ENCODE measurements around the gene RAB23.
"Not testable (repeated sequence)": the region's sequence is repeated elsewhere in the genome, so short reads cannot be mapped to it uniquely, and the experiment has no call there.

RAB23 gene

DNA sequence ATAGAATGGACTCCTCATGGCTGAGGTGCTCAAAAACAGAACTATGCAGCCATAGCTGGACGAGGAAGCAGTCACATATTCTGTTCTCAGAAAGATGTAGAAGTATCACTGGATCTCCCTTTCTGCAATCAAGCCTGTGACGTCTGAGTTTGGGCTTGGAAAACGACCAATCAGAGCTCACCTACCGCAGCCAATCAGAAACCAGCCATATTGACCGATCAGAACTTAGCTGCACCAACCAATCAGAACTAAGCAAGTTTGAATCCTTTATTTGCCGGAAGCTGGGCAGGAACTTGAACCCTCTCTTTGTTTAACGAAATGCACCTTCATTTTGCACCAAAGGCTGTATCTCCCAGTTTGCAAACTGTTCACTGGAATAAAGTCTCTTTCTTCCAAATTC is 21.8 kb upstream of the RAB23 start:
- in situ Hi-C loops (cut with HindIII; ENCODE audit: low sequenced_read_pairs): no loop called here

DNA sequence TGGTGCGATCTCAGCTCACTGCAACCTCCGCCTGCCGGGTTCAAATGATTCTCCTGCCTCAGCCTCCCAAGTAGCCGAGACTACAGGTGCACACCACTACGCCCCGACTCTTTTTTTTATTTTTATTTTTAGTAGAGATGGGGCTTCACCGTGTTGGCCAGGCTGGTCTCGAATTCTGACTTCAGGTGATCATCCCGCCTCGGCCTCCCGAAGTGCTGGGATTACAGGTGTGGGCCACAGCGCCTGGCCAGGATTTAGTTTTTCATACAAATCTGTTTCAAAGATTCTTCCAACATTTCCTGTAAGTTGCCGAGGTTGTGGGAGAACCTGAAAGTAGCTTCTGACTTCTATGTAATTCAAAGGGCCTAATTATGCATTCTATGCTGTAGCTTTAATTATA is 21.4 kb upstream of the RAB23 start:
- in situ Hi-C loops (cut with HindIII; ENCODE audit: low sequenced_read_pairs): not testable (repeated sequence)

DNA sequence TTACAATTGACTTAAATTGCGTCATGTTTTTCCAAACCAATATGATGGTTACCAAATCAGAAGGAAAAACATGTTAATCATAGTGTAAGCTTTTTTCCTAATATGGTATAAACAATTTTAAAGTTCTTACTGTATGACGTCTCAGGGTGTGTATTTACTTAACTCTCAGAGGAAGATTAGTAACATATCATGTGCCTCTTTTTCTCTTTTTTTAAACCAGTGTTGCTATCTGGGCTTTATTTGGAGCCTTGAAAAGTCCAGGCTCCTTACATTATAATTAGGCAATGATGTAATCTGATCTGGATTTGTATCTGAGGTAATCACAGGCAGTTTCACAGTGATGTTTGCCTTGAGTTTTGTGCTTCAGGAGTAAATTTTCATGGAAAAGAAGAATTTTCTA is 20.4 kb upstream of the RAB23 start:
- in situ Hi-C loops (cut with HindIII; ENCODE audit: low sequenced_read_pairs): no loop called here

DNA sequence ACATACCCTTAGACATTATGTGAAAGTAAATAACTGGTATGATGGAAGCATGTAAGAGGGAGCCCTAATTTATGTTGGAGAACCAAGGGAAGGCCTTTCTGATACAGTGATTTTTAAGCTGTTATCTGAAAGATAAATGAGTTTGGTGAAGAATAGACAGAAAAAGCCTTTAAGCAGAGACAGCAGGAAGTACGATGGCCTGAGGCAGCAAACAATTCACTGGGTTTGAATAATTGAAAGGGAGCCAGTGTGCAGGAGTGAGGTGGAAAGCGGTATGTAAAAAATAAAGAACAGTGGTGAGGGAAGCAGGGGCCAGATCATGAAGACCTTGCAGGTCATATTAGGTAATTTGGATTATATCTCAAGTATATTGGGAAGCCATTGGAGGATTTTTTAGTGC is 4.1 kb upstream of the RAB23 start:
- in situ Hi-C loops (cut with HindIII; ENCODE audit: low sequenced_read_pairs): no loop called here

DNA sequence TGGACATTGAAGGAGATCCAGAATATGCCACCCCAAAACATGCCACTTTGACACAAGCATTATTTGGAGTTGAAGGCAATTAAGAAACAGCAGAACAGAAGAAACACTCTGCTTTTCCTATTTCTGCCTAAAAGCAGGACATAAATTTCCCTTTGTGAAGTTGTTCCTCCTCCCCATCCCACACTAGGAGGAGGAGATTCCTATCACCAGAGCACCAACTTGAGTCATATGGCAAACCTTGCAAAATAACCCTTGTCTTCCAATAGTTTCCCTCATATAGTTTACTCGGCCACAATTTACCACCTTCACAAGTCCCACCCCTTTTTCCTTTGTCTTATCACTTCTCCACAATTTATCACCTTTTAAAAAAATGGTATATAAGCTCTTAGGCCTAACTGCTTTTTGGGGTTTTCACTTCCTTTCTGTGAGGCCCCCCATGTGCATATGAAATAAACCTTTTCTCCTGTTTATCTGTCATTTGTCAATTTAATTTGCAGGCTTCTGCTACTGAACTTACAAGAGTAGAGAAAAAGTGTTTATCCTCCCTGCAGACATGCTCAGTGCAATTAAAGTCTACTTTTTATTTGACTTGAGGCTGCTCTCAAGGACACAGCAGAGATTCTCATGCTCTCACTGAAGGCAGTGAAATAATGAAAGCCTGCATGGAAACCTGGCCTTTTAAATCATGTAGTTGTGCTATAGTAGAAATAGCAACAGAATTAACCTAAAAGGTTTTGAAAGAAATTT is 2.8 kb upstream of the RAB23 start:
- in situ Hi-C loops (cut with HindIII; ENCODE audit: low sequenced_read_pairs): no loop called here

DNA sequence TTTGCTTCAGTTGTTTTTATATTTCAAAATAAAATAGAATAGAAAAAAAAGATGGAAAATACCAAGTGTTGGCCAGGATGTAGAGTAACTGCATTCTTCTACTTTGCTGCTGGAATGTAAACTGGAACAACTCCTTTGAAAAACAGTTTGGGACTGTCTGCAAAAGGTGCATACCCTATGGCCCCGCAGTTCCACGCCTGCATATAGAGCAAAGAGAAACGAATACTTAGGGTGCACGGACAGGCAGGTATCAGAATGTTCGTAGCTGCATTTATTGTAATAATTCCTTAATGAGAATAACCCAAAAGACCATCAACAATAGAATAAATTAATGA is 603 bp upstream of the RAB23 start:
- in situ Hi-C loops (cut with HindIII; ENCODE audit: low sequenced_read_pairs): no loop called here

DNA sequence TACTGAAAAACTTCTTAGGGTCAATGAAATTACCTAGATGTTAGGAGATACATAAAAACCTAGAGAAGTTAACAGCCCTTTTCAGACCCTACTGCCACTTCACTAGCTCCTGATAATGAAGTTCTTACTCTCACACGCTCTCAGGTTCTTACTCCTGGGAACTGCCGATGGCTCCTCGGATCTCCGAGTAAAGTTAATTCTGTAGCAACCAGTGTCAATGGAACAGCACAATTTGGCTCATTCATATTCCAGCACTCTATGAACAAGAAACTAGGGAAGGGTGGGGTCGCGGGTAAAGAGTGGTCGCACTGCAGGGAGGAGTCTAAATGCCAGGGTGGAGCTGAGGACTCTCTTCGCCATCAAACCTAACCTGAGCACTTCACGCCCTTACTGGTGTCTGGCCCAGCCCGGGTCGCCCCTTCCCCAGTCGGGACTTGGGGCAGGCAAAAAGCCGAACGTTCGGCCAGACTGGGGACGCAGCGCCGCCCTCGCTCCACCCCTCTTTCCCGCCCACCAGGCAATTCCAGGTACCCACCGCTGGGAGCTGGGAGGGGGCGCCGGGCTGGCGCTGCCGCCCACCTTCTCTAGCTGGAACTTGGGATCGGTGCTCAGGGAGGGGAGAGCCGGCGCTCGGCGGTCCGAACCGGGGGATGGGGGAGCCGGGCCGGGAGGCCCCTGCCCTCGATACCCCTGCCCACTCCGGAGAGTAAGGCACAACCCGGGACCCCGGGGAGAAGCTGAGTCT is 744 bp downstream of the RAB23 start:
- in situ Hi-C loops (cut with HindIII; ENCODE audit: low sequenced_read_pairs): no loop called here

DNA sequence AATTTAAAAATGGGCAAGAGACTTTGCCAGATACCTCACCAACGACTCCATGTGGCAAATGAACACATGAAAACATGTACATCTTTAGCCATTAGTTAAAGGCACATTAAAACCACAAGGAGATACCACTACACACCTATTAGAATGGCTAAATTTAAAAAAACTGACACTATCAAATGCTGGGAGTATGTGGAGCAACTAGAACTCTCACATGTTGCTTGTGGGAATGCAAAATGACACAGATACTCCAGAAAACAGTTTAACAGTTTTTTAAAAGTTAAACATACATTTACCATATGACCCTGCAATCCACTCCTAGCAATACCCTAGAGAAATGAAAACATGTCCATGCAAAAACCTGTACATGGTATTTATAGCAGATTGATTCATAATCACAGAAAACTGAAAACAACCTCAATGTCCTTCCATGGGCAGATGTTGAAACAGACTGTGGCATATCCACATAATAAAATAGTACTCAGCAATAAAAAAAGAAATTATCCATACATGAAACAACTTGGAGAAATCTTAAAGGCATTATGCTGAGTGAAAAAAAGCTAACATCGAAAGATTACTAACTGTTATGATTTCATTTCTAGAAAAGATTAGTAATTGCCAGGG is 1.9 kb downstream of the RAB23 start:
- in situ Hi-C loops (cut with HindIII; ENCODE audit: low sequenced_read_pairs): no loop called here

DNA sequence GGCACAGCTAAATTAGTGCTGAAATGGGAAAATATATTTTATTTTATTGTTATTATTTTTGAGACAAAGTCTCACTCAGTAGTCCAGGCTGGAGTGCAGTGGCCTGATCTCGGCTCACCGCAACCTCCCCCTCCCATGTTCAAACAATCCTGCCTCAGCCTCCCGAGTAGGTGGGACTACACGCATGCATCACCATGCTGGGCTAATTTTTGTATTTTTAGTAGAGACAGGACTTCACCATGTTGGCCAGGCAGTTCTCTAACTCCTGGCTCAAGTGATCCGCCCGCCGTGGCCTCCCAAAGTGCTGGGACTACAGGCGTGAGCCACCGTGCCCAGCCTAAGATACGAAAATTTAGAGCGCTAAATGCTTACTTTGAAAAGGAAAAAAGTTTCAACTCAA is 4.8 kb downstream of the RAB23 start:
- in situ Hi-C loops (cut with HindIII; ENCODE audit: low sequenced_read_pairs): no loop called here

DNA sequence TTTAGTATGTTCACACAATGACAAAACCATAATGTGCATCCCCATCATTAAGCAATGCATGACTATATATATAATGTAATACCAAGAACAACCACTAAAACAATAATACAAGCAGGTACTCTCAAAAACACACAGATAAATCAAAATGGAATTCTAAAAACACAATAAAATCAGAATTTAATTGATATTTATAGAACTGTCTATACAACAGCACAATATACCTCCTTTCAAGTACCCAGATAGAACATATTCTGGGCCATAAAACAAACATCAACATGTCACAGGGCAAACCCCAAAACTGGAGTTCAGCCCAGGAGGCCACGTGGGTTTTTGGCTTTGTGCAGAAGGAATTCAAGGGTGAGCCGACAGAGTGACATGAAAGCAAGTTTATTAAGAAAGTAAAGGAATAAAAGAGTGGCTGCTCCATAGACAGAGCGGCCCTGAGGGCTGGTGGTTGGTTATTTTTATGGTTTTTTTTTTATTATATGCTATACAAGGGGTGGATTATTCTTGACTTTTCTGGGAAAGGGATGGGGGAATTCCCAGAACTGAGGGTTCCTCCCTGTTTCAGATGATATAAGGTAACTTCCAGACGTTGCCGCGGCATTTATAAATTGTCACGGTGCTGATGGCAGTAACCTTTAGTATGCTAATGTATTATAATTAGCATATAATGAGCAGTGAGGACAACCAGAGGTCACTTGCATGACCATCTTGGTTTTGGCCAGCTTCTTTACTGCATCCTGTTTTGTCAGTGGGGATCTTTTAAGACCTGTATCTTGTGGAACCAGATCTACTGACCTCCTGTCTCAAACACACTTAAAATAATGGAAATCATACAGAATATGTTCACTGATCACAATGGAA is 5.6 kb downstream of the RAB23 start:
- in situ Hi-C loops (cut with HindIII; ENCODE audit: low sequenced_read_pairs): no loop called here

DNA sequence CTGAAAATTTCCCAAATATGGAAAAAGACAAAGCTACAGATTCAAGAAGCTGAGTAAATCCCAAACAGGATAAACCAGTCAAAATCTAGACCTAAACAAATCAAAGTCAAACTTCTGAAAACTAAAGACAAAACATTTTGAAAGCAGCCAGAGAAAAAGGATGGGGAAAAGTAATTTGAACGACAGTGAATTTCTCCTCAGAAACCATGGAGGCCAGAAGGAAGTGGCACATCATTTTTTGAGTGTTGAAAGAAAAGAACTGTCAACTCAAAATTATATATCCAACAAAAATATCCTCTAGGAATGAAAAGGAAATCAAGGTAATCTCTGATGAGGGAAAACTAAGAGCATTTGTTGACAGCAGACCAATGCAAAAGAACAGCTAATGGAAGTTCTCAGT is 6.8 kb downstream of the RAB23 start:
- in situ Hi-C loops (cut with HindIII; ENCODE audit: low sequenced_read_pairs): no loop called here

DNA sequence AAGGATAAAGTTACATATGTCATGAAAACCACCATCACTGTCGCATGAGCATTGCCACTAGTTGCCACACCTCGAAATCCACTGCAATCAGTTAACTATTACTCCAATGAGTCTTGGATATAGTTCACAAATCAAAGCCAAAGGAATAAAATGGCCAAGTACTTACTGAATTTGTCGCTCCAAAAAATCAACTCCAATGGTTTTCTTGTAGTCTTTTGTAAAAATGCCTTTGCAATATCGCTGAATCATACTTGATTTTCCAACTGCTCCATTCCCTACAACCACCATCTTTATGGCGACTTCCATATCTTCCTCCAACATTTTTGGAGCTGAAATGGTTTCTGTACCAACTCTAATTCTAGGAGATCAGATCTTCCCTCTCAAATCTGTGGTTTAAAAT is 12.0 kb downstream of the RAB23 start:
- in situ Hi-C loops (cut with HindIII; ENCODE audit: low sequenced_read_pairs): no loop called here

DNA sequence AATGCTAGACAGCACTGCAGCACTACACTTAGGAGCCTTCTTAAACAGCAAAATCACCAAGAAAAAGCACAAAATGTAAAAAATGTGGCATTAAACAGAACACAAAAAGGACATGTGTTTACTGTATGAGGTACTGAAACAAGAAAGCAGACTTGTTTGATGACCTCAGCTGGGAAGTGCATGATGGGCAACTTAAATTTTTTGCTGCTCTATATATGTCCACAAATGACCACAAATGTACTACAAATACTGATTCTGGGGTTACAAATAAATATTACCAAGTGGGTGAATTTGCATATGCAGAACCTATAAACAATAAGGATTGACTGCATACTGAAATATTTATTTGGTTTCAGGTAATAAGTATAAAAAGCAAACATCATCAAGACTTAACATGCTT is 13.1 kb downstream of the RAB23 start:
- in situ Hi-C loops (cut with HindIII; ENCODE audit: low sequenced_read_pairs): loop anchor here (10.0 kb wide), 1 partner anchor 106 kb away; the partner anchor contains the start of gene PRIM2

DNA sequence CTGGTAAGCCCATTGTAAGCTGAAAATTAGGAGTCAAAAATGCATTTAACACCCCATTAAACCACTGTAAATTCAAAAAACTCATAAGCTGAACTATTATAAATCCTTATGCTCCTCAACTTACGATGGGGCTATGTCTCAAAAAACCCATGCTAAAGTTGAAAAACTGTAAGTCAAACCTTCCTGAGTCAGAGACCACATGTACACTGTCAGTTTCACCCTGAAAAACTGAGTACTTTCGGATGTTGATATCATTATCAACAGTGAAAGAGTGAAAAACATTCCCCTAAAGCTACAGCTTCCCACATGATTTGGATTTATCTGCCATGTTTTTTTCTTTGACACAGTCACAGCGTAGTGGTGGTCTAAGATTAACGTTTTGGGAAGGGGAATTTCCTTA is 14.2 kb downstream of the RAB23 start:
- in situ Hi-C loops (cut with HindIII; ENCODE audit: low sequenced_read_pairs): loop anchor here (10.0 kb wide), 1 partner anchor 107 kb away; the partner anchor contains the start of gene PRIM2

DNA sequence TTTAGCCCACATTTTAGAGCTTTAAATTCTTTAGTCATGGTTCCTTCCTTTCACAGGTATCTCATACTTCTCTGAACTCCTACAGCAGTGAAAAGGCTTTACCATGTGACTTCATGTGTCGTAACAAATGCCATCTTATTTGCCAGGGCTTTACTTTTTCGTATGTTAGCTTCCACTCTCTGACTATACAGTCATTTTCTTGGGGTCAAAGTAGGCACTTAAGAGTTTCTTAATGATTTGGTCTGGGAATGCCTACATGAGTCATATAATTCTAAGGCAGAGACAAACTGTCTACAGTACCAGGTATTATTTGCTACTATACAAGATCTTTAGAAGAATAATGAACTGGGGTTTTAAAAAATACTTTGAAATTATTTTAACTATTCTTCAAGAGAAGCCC is 15.0 kb downstream of the RAB23 start:
- in situ Hi-C loops (cut with HindIII; ENCODE audit: low sequenced_read_pairs): loop anchor here (10.0 kb wide), 1 partner anchor 108 kb away; the partner anchor contains the start of gene PRIM2

DNA sequence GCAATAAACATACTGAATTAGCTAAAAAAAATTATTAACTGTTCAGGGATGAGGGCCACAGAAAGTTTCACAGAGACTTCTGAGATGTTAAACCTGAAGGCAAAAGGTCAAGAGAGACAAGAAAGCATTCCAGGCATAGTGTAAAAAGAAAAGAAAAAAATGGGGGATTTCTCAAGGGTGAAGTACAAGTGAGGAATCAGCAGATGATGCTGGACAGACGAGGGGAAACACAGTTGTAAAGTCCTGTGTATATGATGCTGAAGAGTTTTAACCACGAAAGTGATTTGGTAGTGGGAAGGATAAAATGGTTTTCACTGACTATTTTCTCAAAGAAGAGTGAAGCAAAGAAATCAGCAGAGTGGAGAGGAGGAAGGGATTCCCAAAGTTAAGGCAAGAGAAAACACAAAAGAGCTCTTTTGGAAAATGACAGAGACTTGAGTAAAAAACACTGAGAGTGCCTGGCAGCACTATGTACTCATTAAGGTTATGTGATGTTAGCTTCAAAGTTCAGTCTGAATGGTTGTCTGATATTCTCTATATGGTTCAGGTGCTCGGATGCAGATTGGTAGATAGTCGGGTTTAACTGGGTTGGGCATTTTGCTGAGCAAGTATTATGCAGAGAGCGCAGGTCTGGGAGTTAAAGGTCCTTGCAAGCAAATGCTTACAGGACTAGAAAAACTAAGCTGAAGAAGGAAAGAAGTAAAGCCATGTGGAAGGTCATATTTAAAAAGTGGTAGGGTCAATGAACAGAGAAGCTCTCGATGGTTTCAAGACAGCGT is 16.4 kb downstream of the RAB23 start:
- in situ Hi-C loops (cut with HindIII; ENCODE audit: low sequenced_read_pairs): loop anchor here (10.0 kb wide), 1 partner anchor 109 kb away; the partner anchor contains the start of gene PRIM2

DNA sequence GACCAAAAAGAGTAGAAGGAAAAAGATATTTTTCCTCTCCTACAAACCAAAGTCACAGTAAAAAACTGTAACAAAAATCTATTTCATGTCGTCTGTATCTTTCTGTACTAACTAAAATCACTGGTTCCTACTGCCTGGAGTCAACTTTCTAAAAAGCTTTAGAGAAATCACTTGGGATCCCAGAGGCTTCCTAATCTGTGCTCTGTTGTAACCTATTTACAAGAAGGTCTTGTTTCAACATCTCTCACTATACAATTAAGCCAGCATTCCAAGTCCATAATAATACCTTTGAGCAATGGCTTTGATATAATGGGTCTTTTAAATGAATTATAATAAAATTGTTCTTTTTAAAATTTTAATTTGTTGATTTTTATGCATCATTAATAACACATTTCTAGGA is 20.4 kb downstream of the RAB23 start:
- in situ Hi-C loops (cut with HindIII; ENCODE audit: low sequenced_read_pairs): loop anchor here (10.0 kb wide), 1 partner anchor 113 kb away; the partner anchor contains the start of gene PRIM2

DNA sequence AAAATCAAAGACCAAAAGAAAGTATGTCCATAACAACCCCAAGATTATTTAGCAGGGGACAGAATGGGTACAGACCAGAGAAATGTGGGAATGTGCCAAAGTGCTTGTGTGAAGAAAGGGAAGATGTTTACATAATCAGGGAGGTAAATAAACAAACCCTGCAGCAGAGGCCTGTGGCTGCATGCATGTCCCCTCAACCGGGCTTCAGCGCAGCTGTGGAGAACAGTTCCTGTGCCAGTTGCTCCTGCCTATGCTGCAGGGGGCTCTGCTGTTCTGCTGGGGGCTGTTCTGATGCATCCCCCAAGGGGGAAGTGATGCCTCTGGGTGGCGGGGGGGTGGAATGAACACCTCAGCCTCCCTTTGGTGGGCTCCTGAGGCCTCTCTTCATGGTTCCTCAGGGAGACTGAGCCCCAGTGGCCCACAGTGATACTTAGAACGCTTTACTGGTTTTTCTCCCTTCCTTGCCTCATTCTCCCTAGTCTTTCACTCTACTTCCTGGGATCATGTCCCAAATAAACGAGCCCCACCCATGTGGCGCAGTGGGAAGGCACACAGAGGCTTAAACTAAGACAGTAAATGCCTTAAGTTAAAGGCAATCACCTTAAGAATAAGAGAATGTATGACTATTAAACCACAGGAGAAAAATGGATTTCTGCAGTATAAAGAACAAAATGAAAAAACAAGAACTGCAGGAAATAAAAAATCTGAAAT is 23.0 kb downstream of the RAB23 start:
- in situ Hi-C loops (cut with HindIII; ENCODE audit: low sequenced_read_pairs): no loop called here

DNA sequence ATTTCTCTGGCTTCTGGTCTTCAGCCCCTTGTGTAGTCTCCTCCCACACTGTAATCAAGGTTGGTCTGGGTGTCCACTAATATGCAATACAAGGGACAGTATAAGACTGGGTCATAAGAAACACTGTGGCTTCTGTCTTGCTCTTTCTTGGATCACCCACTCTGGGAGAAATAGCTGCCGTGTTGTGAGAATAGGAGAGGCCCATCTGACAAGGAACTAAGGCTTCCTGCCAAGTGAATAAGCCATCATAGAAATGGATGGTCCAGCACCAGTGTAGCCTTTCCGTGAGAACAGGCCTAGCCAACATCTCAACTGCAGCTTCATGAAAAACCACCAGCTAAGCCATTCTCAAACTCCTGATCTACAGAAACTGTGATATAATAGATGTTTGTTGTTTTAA is 26.6 kb downstream of the RAB23 start:
- in situ Hi-C loops (cut with HindIII; ENCODE audit: low sequenced_read_pairs): no loop called here
